T-helper 2 cell treated with Interferon-gamma antibody and Interleukin-4, amounts not matched to agents 5 μg/mL and 100 μg/mL, for 36 hours (primary cell): Measurements from ENCODE around the gene PLXDC1.

Experiments
- DNase-seq: peaks from one replicate; pipeline ENCODE4 v3.0.0; 2021; ENCODE audit warnings: low spot score
- H3K27ac Mint-ChIP-seq: one replicate; pipeline ENCODE4 v1.8.0; 2021; ENCODE audit warnings: mild to moderate bottlenecking, mixed read lengths
- H3K27me3 Mint-ChIP-seq: one replicate; pipeline ENCODE4 v1.8.0; 2021; ENCODE audit warnings: low read depth, mixed read lengths
- H3K36me3 Mint-ChIP-seq: one replicate; pipeline ENCODE4 v1.8.0; 2021; ENCODE audit warnings: low read depth, mixed read lengths
- H3K4me1 Mint-ChIP-seq: one replicate; pipeline ENCODE4 v1.8.0; 2021; ENCODE audit warnings: low read depth, mixed read lengths
- H3K4me3 Mint-ChIP-seq: one replicate; pipeline ENCODE4 v1.8.0; 2022; ENCODE audit warnings: mild to moderate bottlenecking, moderate library complexity, mixed read lengths
- H3K9me3 Mint-ChIP-seq: one replicate; pipeline ENCODE4 v1.8.0; 2021; ENCODE audit warnings: mixed read lengths

PLXDC1 gene

GRCh38 chr17:39151150-39151942 lies at the start of gene PLXDC1:
TSS of gene PLXDC1 (minus strand) at chr17:39151637. CDS start at chr17:39151437, 200 bp downstream.
- peaks cover 22% of the 10 kb centered on the region for H3K4me1 Mint-ChIP-seq
- no peak for DNase-seq
- H3K9me3 Mint-ChIP-seq, result no peaks in the 10 kb centered on the region
- H3K4me3 Mint-ChIP-seq, result peak within 1 kb of the TSS; percentile 93
- H3K36me3 Mint-ChIP-seq, result no peaks in the 10 kb centered on the region
- peaks cover 46% of the 10 kb centered on the region for H3K27me3 Mint-ChIP-seq
- peak within 1 kb of the TSS; percentile 68 for H3K27ac Mint-ChIP-seq

- Mint-ChIP-seq H3K4me1 (peaks cover 39% of the 10 kb centered on the region), H3K27me3 (no peaks in the 10 kb centered on the region), H3K27ac (peak overlapping the region; percentile 97), H3K9me3 (no peaks in the 10 kb centered on the region), H3K4me3 (peak overlapping the region; percentile 84), H3K36me3 (peaks cover 45% of the 10 kb centered on the region)
- DNase-seq, result no peak
Observed at GRCh38 chr17:39200957-39201510, 49.6 kb upstream of the PLXDC1 start.

- H3K36me3 Mint-ChIP-seq, result peaks cover 45% of the 10 kb centered on the region
- DNase-seq, result peak; percentile 77
- H3K27ac Mint-ChIP-seq, result peak within 1 kb of the TSS; percentile 97
- H3K27me3 Mint-ChIP-seq, result no peaks in the 10 kb centered on the region
- H3K4me3 Mint-ChIP-seq, result peak within 1 kb of the TSS; percentile 84
- peaks cover 44% of the 10 kb centered on the region for H3K4me1 Mint-ChIP-seq
- H3K9me3 Mint-ChIP-seq, result no peaks in the 10 kb centered on the region
Observed at GRCh38 chr17:39200070-39200879, 48.8 kb upstream of the PLXDC1 start, which contains the start of gene RPL19. TSS of gene RPL19 (plus strand) at chr17:39200283. CDS start at chr17:39200345, 62 bp downstream.

GRCh38 chr17:39199820-39200069 lies 48.3 kb upstream of the PLXDC1 start:
- Mint-ChIP-seq H3K36me3 (peaks cover 40% of the 10 kb centered on the region), H3K27ac (peak overlapping the region; percentile 97), H3K9me3 (no peaks in the 10 kb centered on the region), H3K27me3 (no peaks in the 10 kb centered on the region), H3K4me3 (peak overlapping the region; percentile 84), H3K4me1 (peaks cover 44% of the 10 kb centered on the region)
- peak; percentile 89 for DNase-seq

GRCh38 chr17:39198186-39198566 lies 46.7 kb upstream of the PLXDC1 start:
- no peak for DNase-seq
- H3K27me3 Mint-ChIP-seq, result no peaks in the 10 kb centered on the region
- H3K36me3 Mint-ChIP-seq, result peaks cover 29% of the 10 kb centered on the region
- peak overlapping the region; percentile 82 for H3K4me3 Mint-ChIP-seq
- peak overlapping the region; percentile 71 for H3K27ac Mint-ChIP-seq
- no peaks in the 10 kb centered on the region for H3K9me3 Mint-ChIP-seq
- H3K4me1 Mint-ChIP-seq, result peaks cover 46% of the 10 kb centered on the region

GRCh38 chr17:39197380-39198185 lies 46.1 kb upstream of the PLXDC1 start, which contains the start of gene CACNB1:
TSS of gene CACNB1 (minus strand) at chr17:39197669. CDS start at chr17:39197495, 174 bp downstream.
- peaks cover 28% of the 10 kb centered on the region for H3K36me3 Mint-ChIP-seq
- peak within 1 kb of the TSS; percentile 71 for H3K27ac Mint-ChIP-seq
- no peaks in the 10 kb centered on the region for H3K27me3 Mint-ChIP-seq
- DNase-seq, result peak; percentile 71
- H3K4me3 Mint-ChIP-seq, result peak within 1 kb of the TSS; percentile 82
- H3K4me1 Mint-ChIP-seq, result peaks cover 42% of the 10 kb centered on the region
- no peaks in the 10 kb centered on the region for H3K9me3 Mint-ChIP-seq

DNA sequence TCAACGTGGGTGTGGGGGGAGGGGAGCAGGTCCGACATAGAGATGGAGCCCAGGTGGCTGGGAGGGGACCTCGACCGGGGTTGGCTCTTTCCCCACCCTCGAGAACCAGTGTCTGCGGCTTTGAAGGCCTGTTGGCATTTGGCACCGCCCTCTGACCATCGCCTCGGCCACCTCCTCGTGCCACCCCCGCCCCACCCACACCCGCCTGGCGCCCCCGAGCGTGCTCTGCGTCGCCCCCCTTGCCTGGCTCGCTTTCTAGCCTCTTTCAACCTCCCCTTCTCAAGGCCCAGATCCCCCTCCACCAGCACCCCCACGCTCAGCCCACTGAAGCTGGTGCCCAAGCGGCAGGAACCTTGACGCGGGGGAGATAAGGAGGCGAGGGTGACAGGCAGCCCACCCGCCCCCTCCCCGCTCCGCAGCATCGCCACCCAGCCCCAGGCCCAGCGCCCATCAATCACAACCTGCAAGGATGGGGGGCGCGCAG lies 45.4 kb upstream of the PLXDC1 start:
- Mint-ChIP-seq H3K4me3 (peak overlapping the region; percentile 82), H3K4me1 (peaks cover 38% of the 10 kb centered on the region), H3K27me3 (no peaks in the 10 kb centered on the region), H3K36me3 (peaks cover 23% of the 10 kb centered on the region), H3K27ac (peak overlapping the region; percentile 44), H3K9me3 (no peaks in the 10 kb centered on the region)
- no peak for DNase-seq

DNA sequence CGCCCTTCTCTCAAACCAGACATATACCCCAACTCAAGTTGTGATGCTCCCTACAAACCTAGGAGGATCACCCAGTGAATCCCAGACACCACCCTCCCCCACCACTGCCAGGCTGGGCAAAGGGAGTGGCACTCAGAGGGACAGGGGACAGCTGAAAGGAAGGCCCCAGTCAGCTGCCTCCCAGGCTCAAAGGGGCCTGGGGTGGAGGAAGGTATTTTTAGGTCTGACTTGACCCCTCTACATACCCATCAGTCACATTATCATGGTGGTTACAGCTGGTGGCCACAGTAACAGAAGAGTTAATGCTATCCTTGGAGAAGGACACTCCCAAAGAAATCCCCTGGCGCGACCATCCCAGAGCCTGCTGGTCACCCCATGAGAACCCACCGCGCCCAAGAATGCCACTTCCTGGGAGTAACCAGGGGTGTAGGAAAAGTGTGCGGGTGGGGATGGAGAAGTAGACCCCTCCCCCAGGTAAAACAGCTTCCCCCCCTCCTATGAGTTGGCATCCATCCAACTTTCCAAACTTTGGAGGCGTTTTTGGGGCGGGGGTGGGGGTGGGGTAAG lies 44.9 kb upstream of the PLXDC1 start:
- DNase-seq, result no peak
- H3K4me3 Mint-ChIP-seq, result peak overlapping the region; percentile 76
- H3K9me3 Mint-ChIP-seq, result no peaks in the 10 kb centered on the region
- no peaks in the 10 kb centered on the region for H3K27me3 Mint-ChIP-seq
- peaks cover 21% of the 10 kb centered on the region for H3K36me3 Mint-ChIP-seq
- H3K27ac Mint-ChIP-seq, result peak overlapping the region; percentile 51
- peaks cover 34% of the 10 kb centered on the region for H3K4me1 Mint-ChIP-seq

GRCh38 chr17:39195568-39196160 lies 44.2 kb upstream of the PLXDC1 start:
- Mint-ChIP-seq H3K4me1 (peaks cover 30% of the 10 kb centered on the region), H3K27ac (peak overlapping the region; percentile 64), H3K36me3 (peaks cover 15% of the 10 kb centered on the region), H3K27me3 (no peaks in the 10 kb centered on the region), H3K9me3 (no peaks in the 10 kb centered on the region), H3K4me3 (peak overlapping the region; percentile 76)
- DNase-seq, result no peak

GRCh38 chr17:39194985-39195524 lies 43.6 kb upstream of the PLXDC1 start:
- H3K27ac Mint-ChIP-seq, result no peak overlapping the region
- peaks cover 30% of the 10 kb centered on the region for H3K4me1 Mint-ChIP-seq
- no peaks in the 10 kb centered on the region for H3K9me3 Mint-ChIP-seq
- H3K4me3 Mint-ChIP-seq, result no peak overlapping the region
- H3K27me3 Mint-ChIP-seq, result no peaks in the 10 kb centered on the region
- no peak for DNase-seq
- H3K36me3 Mint-ChIP-seq, result peaks cover 11% of the 10 kb centered on the region

DNA sequence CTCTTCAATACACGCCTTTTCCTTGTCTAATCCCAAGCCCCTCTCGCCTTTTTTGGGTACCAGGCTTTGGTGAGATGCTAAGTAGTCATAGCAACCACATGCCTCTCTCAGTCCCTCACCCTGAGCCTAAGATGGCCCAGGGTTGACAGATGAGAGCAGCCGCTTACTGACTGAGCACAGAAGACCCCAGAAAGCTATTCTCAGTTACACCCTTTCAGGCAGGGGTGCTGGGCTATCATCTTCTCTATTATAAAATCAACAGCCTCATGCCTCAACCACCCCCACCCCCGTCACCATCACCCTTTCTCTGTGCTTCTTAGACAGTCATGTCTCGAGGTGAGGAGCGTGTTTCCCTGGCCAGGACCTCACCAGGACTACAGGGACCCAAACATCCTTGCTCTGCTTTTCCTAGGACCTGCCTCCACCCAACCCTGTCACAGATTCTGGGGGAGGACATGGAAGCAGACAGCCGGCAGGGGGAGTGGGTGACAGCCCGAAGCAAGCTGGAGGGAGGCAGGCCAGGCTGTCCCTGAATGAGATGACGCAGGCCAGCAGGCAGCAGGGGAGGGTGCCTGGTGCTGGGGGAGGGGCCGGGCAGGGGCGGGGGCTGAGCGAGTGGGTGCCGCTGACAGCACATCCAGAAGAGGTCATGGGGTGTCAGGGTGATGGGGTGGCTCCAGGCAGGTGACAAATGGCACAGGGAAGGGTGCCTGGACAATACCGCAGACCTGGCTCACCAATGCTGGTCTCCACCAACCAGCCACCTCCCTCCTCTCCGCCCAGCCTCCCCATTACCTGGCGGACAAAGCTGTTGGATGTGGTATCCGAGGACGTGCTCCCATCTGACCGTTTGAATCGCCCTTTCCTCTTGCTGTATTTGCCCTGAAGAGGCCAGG lies 42.9 kb upstream of the PLXDC1 start:
- no peaks in the 10 kb centered on the region for H3K27me3 Mint-ChIP-seq
- H3K9me3 Mint-ChIP-seq, result no peaks in the 10 kb centered on the region
- DNase-seq, result no peak
- peaks cover 9% of the 10 kb centered on the region for H3K36me3 Mint-ChIP-seq
- H3K27ac Mint-ChIP-seq, result no peak overlapping the region
- peaks cover 27% of the 10 kb centered on the region for H3K4me1 Mint-ChIP-seq
- H3K4me3 Mint-ChIP-seq, result no peak overlapping the region

- no peak for DNase-seq
- Mint-ChIP-seq H3K4me1 (peaks cover 21% of the 10 kb centered on the region), H3K4me3 (no peak overlapping the region), H3K27ac (no peak overlapping the region), H3K27me3 (no peaks in the 10 kb centered on the region), H3K9me3 (no peaks in the 10 kb centered on the region), H3K36me3 (peaks cover 9% of the 10 kb centered on the region)
Observed at GRCh38 chr17:39193346-39193745, 41.9 kb upstream of the PLXDC1 start.
